Kidney (tissue), 14 donors: ENCODE data around the gene DNAJC10. TPM values are rescaled to one million over a fixed set of nuclear protein-coding genes. Genes with fewer than 3 reads are reported as not detected.

Experiments used
- DNase-seq, 5 donors: peaks; one replicate each; pipeline ENCODE4 v3.0.0-alpha.2; 2013 to 2020
- FAIRE-seq: peaks from 2 replicates; lab custom pipeline; 2012; peaks lifted over from hg19 to GRCh38; lab: Jason Lieb, UNC
- H3K27ac ChIP-seq, 2 donors: one replicate each; pipeline ENCODE4 v1.7.0; 2013; ENCODE audit warnings: low read depth in 2 of 2, low read length in 2 of 2, inconsistent platforms in 1 of 2
- H3K27me3 ChIP-seq: one replicate; pipeline ENCODE4 v1.7.1; 2013; ENCODE audit warnings: low read length, inconsistent platforms; ENCODE audit not compliant: control insufficient read depth, insufficient read depth
- H3K36me3 ChIP-seq, 3 donors: one replicate each; pipeline versions ENCODE4 v1.7.0 to v1.7.1; 2013; ENCODE audit warnings: low read length in 3 of 3, control low read depth in 1 of 3, inconsistent platforms in 1 of 3; ENCODE audit not compliant: insufficient read depth in 3 of 3, control insufficient read depth in 2 of 3
- H3K4me1 ChIP-seq, 3 donors: one replicate each; pipeline versions ENCODE4 v1.7.0 to v1.7.1; 2013; ENCODE audit warnings: low read length in 3 of 3, inconsistent platforms in 1 of 3, low read depth in 1 of 3; ENCODE audit not compliant: control insufficient read depth in 2 of 3, insufficient read depth in 2 of 3
- H3K4me3 ChIP-seq, 3 donors: one replicate each; pipeline versions ENCODE4 v1.7.0 to v1.8.1; 2013; ENCODE audit warnings: low read length in 3 of 3, control low read depth in 1 of 3, inconsistent platforms in 1 of 3
- H3K9ac ChIP-seq, 3 donors: one replicate each; pipeline versions ENCODE4 v1.7.0 to v1.7.1; 2013; ENCODE audit warnings: low read length in 3 of 3, control low read depth in 1 of 3, inconsistent platforms in 1 of 3
- H3K9me3 ChIP-seq, 3 donors: one replicate each; pipeline versions ENCODE4 v1.7.0 to v1.7.1; 2013; ENCODE audit warnings: low read length in 3 of 3, control low read depth in 1 of 3, inconsistent platforms in 1 of 3; ENCODE audit not compliant: control insufficient read depth in 2 of 3, insufficient read depth in 1 of 3
- CTCF ChIP-seq: IDR thresholded peaks from 3 replicates; pipeline ENCODE4 v1.5.1; 2012; ENCODE audit warnings: mild to moderate bottlenecking, moderate library complexity, borderline replicate concordance; ENCODE audit not compliant: insufficient read depth; ENCODE audit errors: extremely low read depth
- intact Hi-C: fragments of 100-400 bp; cut with DNase I; formaldehyde crosslinking; loops from one replicate; pipeline ENCODE4 v1.11.1; 2022
- polyA plus RNA-seq: library from polyadenylated mRNA; stranded (reverse); fragments of 350-450 nt; fragmentation: Illumina TruSeq; extraction: RNeasy Lipid Tissue Mini Kit (QIAGEN cat#74804); gene quantifications from one replicate; pipeline ENCODE4 v1.2.3, GENCODE V29; 2014; ENCODE audit warnings: low read depth, low replicate concordance; ENCODE audit not compliant: insufficient read depth
- total RNA-seq: library from RNA; stranded (reverse); fragmentation: NEBNext Ultra II Directional; extraction: Animal tissue kit (Norgen Biotek cat#: 25700); gene quantifications from one replicate; pipeline ENCODE4 v1.2.1, GENCODE V29; 2021
- donor health status: control.
- donor health status: control.
- donor health status: control.
- donor health status: control.
- donor health status: control.
- donor health status: DM: yes; HTN: yes; CAD: no.
- donor health status: Normal renal cell carcinoma (clear cell type).

Gene DNAJC10
- total and polyA plus RNA-seq, 2 donors from 2014 or later, result 30.1 to 127 TPM

DNA sequence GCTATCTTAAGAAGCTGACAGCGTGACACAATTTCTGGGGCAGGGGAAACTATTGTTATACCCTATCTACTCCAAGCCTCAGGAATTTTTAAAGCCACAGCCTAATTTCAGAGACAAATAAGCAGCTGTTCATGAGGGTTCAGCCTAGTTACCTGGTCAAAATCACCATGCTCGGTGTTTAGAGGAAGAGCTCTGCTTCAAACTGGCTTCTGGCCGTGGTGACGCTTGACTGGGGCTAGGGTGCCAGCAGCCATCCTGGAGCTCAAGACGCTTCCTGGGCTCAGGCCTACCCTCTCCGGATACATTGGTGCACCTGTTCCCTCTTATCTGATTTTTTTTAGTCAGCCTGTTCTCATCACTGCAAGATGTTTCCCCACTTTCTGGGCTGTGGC lies 108.7 kb downstream of the DNAJC10 start:
- intact Hi-C loops, result no loop called here
- no peak overlapping the region for H3K27ac ChIP-seq

GRCh38 chr2:182826064-182826463 lies 110.0 kb downstream of the DNAJC10 start:
- intact Hi-C loops, result no loop called here
- no peak for TF ChIP-seq CTCF
- no peak overlapping the region for H3K9ac ChIP-seq
- no peak overlapping the region for H3K27ac ChIP-seq
- no peaks in the 10 kb centered on the region for H3K9me3 ChIP-seq
- no peak overlapping the region for H3K4me3 ChIP-seq
- FAIRE-seq (no peak), DNase-seq (peak in 2 of 5 donors; percentile 38 to 56)
- no peaks in the 10 kb centered on the region for H3K36me3 ChIP-seq
- H3K27me3 ChIP-seq, result no peaks in the 10 kb centered on the region
- H3K4me1 ChIP-seq, result no peaks in the 10 kb centered on the region

More for the DNA sequence above, 108.7 kb downstream of the DNAJC10 start:
- Histone ChIP-seq H3K9ac (no peak overlapping the region), H3K36me3 (no peaks in the 10 kb centered on the region), H3K4me3 (no peak overlapping the region), H3K27me3 (no peaks in the 10 kb centered on the region), H3K9me3 (no peaks in the 10 kb centered on the region), H3K4me1 (no peaks in the 10 kb centered on the region)
- no peak for TF ChIP-seq CTCF
- DNase-seq (no peak), FAIRE-seq (no peak)

- DNase-seq (no peak), FAIRE-seq (no peak)
- no peak for TF ChIP-seq CTCF
- H3K36me3 ChIP-seq, result no peaks in the 10 kb centered on the region
- H3K9me3 ChIP-seq, result no peaks in the 10 kb centered on the region
- no peaks in the 10 kb centered on the region for H3K27me3 ChIP-seq
- intact Hi-C loops, result no loop called here
- H3K4me1 ChIP-seq, result no peaks in the 10 kb centered on the region
- H3K4me3 ChIP-seq, result no peak overlapping the region
- H3K27ac ChIP-seq, result no peak overlapping the region
- no peak overlapping the region for H3K9ac ChIP-seq
These were observed 110.4 kb downstream of the DNAJC10 start for GRCh38 chr2:182826496-182826895.
